K562 (cell line): Measurements from ENCODE around the gene PALLD. TPM values are rescaled to one million over a fixed set of nuclear protein-coding genes. Genes with fewer than 3 reads are reported as not detected.

Experiments
- ATAC-seq: fragments of 200-7000 bp; cut with Tn5 transposase; 3 replicates; pipeline ENCODE4 v1.9.1; 2020; ENCODE audit warnings: moderate library complexity
- BruUV-seq: library from RNA; stranded (reverse); fragments of 400-500 nt; replicated peaks from 2 replicates; lab custom pipeline; 2021; lab: Mats Ljungman, UMichigan
- CTCF ChIA-PET: fragments of 300-600 bp; formaldehyde crosslinking; extraction: SDS; loops from one replicate; lab custom pipeline; 2021; ENCODE audit warnings: low intra/inter-chr PET ratio; lab: Yijun Ruan, JAX
- POLR2A ChIA-PET: fragments of 300-600, 350-650 bp; sonication (Branson Sonifier 250); formaldehyde crosslinking; extraction: SDS; loops from one replicate; lab custom pipeline; 2021; ENCODE audit warnings: antibody characterized with exemption, inconsistent platforms; lab: Yijun Ruan, JAX
- DNase-seq, 4 experiments: peaks; one replicate each; pipeline versions ENCODE4 v3.0.0 to v3.0.0-alpha.2; 2011 to 2018; ENCODE audit warnings: low spot score in 3 of 4, mixed read lengths in 3 of 4; ENCODE audit errors: extremely low read depth in 1 of 4
- FAIRE-seq: peaks from 2 replicates; lab custom pipeline; 2011; peaks lifted over from hg19 to GRCh38; lab: Jason Lieb, UNC
- H2AFZ ChIP-seq: 2 replicates; pipeline ENCODE4 v1.6.0; 2011; ENCODE audit warnings: low read depth, low read length, control low read depth, inconsistent platforms
- H3K27ac ChIP-seq: fragments of 200-600 bp; 3 replicates; pipeline ENCODE4 v1.8.0; 2011; ENCODE audit warnings: low read depth, mild to moderate bottlenecking, control low read depth, inconsistent platforms, low read length, moderate library complexity, mixed read lengths; ENCODE audit errors: extremely low read depth
- H3K27me3 ChIP-seq, 2 experiments: fragments of 300-600 bp in 1 of 2; 2 replicates in 1 of 2; 3 replicates in 1 of 2; pipeline versions ENCODE4 v1.6.0 to v1.8.0; 2011; ENCODE audit warnings: inconsistent platforms in 2 of 2, low read length in 2 of 2, mild to moderate bottlenecking in 1 of 2, mixed read lengths in 1 of 2, moderate library complexity in 1 of 2; ENCODE audit not compliant: control insufficient read depth in 2 of 2, insufficient read depth in 2 of 2
- H3K36me3 ChIP-seq: fragments of 300-600 bp; 3 replicates; pipeline ENCODE4 v1.8.0; 2011; ENCODE audit warnings: mild to moderate bottlenecking, low read length, inconsistent platforms; ENCODE audit not compliant: control insufficient read depth, insufficient read depth
- H3K4me1 ChIP-seq, 2 experiments: fragments of 200-600 bp in 1 of 2; replicated peaks in 1 of 2; 2 replicates in 1 of 2; 3 replicates in 1 of 2; pipeline versions ENCODE4 v1.5.1 to v1.8.0; 2011; ENCODE audit warnings: inconsistent platforms in 2 of 2, low read length in 2 of 2, mild to moderate bottlenecking in 1 of 2, mixed read lengths in 1 of 2, moderate library complexity in 1 of 2; ENCODE audit not compliant: control insufficient read depth in 2 of 2, insufficient read depth in 2 of 2
- H3K4me2 ChIP-seq: 2 replicates; pipeline ENCODE4 v1.6.1; 2011; ENCODE audit warnings: low read length, control low read depth, inconsistent platforms, mixed read lengths; ENCODE audit not compliant: insufficient read depth
- H3K4me3 ChIP-seq: fragments of 200-600 bp; sonication (generic), shearing (Covaris generic); 2 replicates; pipeline ENCODE4 v1.5.1; 2016; ENCODE audit warnings: control low read depth, inconsistent platforms
- H3K79me2 ChIP-seq: fragments of 200-600 bp; 3 replicates; pipeline ENCODE4 v1.8.0; 2011; ENCODE audit warnings: low read length, inconsistent platforms; ENCODE audit not compliant: control insufficient read depth, insufficient read depth
- H3K9ac ChIP-seq, 2 experiments: 2 replicates each; pipeline versions ENCODE4 v1.6.0 to v1.6.1; 2011; ENCODE audit warnings: low read depth in 2 of 2, low read length in 2 of 2, control low read depth in 1 of 2, inconsistent platforms in 1 of 2, mild to moderate bottlenecking in 1 of 2, mixed read lengths in 1 of 2; ENCODE audit not compliant: insufficient read depth in 1 of 2
- H3K9me1 ChIP-seq: one replicate; pipeline ENCODE4 v1.6.0; 2011; ENCODE audit warnings: inconsistent platforms, mild to moderate bottlenecking, low read length, moderate library complexity; ENCODE audit not compliant: control insufficient read depth, insufficient read depth
- H3K9me3 ChIP-seq: replicated peaks from 2 replicates; pipeline ENCODE4 v1.5.1; 2011; ENCODE audit warnings: low read depth, low read length, inconsistent platforms; ENCODE audit not compliant: control insufficient read depth, insufficient read depth
- H4K20me1 ChIP-seq: replicated peaks from 2 replicates; pipeline ENCODE4 v1.6.1; 2011; ENCODE audit warnings: low read length, inconsistent platforms, mixed read lengths; ENCODE audit not compliant: control insufficient read depth, insufficient read depth
- ARID1B ChIP-seq: fragments of 450-650 bp; IDR thresholded peaks from 2 replicates; pipeline ENCODE4 v1.6.1; 2016; ENCODE audit warnings: antibody characterized with exemption, mild to moderate bottlenecking, inconsistent platforms
- EP400 ChIP-seq: fragments of 450-650 bp; IDR thresholded peaks from 2 replicates; pipeline ENCODE4 v1.6.1; 2017; ENCODE audit warnings: antibody characterized with exemption, mild to moderate bottlenecking, moderate library complexity
- HDAC1 ChIP-seq, 2 experiments: fragments of 450-650 bp; IDR thresholded peaks; 2 replicates each; pipeline ENCODE4 v1.6.1; 2016 to 2017; ENCODE audit warnings: inconsistent platforms in 1 of 2, mild to moderate bottlenecking in 1 of 2, moderate library complexity in 1 of 2
- KLF16 ChIP-seq: IDR thresholded peaks from 2 replicates; pipeline ENCODE4 v1.6.1; 2016; ENCODE audit warnings: antibody characterized with exemption
- OTX1 ChIP-seq: fragments of 450-650 bp; formaldehyde crosslinking; IDR thresholded peaks from 2 replicates; pipeline ENCODE4 v1.4.0; 2022; ENCODE audit warnings: mild to moderate bottlenecking
- PHF20 ChIP-seq: fragments of 450-650 bp; IDR thresholded peaks from 2 replicates; pipeline ENCODE4 v1.6.1; 2018; ENCODE audit not compliant: partially characterized antibody
- ZNF140 ChIP-seq: fragments of 250-450 bp; sonication (Bioruptor Pico); IDR thresholded peaks from 2 replicates; pipeline ENCODE4 v1.8.0; 2021; ENCODE audit warnings: moderate library complexity, mild to moderate bottlenecking, inconsistent platforms
- ZNF232 ChIP-seq: sonication (generic); formaldehyde crosslinking; IDR thresholded peaks from 2 replicates; pipeline ENCODE4 v1.8.0; 2022; ENCODE audit warnings: mild to moderate bottlenecking, missing genetic modification reagents
- ZNF316 ChIP-seq: fragments of 450-650 bp; IDR thresholded peaks from 2 replicates; pipeline ENCODE4 v1.6.1; 2016
- ZNF384 ChIP-seq: IDR thresholded peaks from 2 replicates; pipeline ENCODE4 v1.6.1; 2012; ENCODE audit warnings: low read depth, low read length, improper control_type of control experiment
- ZNF76 ChIP-seq: fragments of 250-450 bp; sonication (Bioruptor Pico); IDR thresholded peaks from 2 replicates; pipeline ENCODE4 v1.4.0; 2020; ENCODE audit warnings: mild to moderate bottlenecking, moderate library complexity, borderline replicate concordance
- WGBS: fragments of 100-300 bp; shearing (Covaris generic); methylation state at CpG from one replicate; pipeline ENCODE4 v1.1.6; 2016; ENCODE audit warnings: low coverage, mixed read lengths; ENCODE audit not compliant: insufficient coverage; ENCODE audit errors: missing lambda C conversion rate; 5-methylcytosine and 5-hydroxymethylcytosine counted together
- in situ Hi-C: fragments of 300-500 bp; cut with MboI; formaldehyde crosslinking; loops from 4 replicates; pipeline ENCODE4 v1.15.0; 2018; ENCODE audit warnings: inconsistent platforms, mixed read lengths
- intact Hi-C: fragments of 100-400 bp; cut with micrococcal nuclease; formaldehyde crosslinking; loops from 2 replicates; pipeline ENCODE4 v1.14.2; 2022
- polyA plus RNA-seq, 8 experiments: library from polyadenylated mRNA; depleted of rRNA in 4 of 8; stranded (reverse) in 5 of 8; unstranded in 3 of 8; fragments of >200 nt; fragmentation: Nextera tagmentation in 2 of 8; fragmentation: Illumina TruSeq in 1 of 8; extraction: Ambion mirVana in 2 of 8; extraction: Trizol in 1 of 8; gene quantifications; 2 replicates each; pipeline versions ENCODE4 v1.2.1 to v1.2.3, GENCODE V29; 2011 to 2014; ENCODE audit warnings: inconsistent platforms in 1 of 8, missing spikeins in 1 of 8
- total RNA-seq, 7 experiments: library from RNA; depleted of rRNA in 6 of 7; stranded (reverse); fragments of >200 nt in 6 of 7; fragmentation: Illumina TruSeq in 2 of 7; extraction: Trizol in 2 of 7; gene quantifications; 2 replicates each; pipeline versions ENCODE4 v1.2.1 to v1.2.3, GENCODE V29; 2011 to 2021; ENCODE audit warnings: low replicate concordance in 1 of 7
- TF ChIP-seq, protein P1 (sequence below): fragments of 450-650 bp; formaldehyde crosslinking; conservative IDR thresholded peaks from 2 replicates; pipeline ENCODE4 v1.4.0; 2022; ENCODE audit warnings: mild to moderate bottlenecking, missing genetic modification characterization
- TF ChIP-seq, protein P2 (sequence below): IDR thresholded peaks from 3 replicates; pipeline ENCODE4 v1.6.1; 2011; ENCODE audit warnings: borderline replicate concordance, mild to moderate bottlenecking; ENCODE audit not compliant: insufficient read length, insufficient read depth
- TF ChIP-seq, protein P3 (sequence below): fragments of 450-650 bp; formaldehyde crosslinking; IDR thresholded peaks from 2 replicates; pipeline ENCODE4 v1.4.0; 2020; ENCODE audit warnings: mild to moderate bottlenecking, moderate library complexity
- TF ChIP-seq, protein P4 (sequence below): fragments of 250-450 bp; sonication (Bioruptor Pico); IDR thresholded peaks from 2 replicates; pipeline ENCODE4 v1.8.0; 2021; ENCODE audit warnings: moderate library complexity, mild to moderate bottlenecking, inconsistent platforms

PALLD gene
- total and polyA plus RNA-seq, 9 of the 15 experiments (the other 6 are each of a cell fraction or from before 2014, with no cell fraction given) = 0.01 to 0.35 (median 0.06) TPM; not detected in 3

DNA sequence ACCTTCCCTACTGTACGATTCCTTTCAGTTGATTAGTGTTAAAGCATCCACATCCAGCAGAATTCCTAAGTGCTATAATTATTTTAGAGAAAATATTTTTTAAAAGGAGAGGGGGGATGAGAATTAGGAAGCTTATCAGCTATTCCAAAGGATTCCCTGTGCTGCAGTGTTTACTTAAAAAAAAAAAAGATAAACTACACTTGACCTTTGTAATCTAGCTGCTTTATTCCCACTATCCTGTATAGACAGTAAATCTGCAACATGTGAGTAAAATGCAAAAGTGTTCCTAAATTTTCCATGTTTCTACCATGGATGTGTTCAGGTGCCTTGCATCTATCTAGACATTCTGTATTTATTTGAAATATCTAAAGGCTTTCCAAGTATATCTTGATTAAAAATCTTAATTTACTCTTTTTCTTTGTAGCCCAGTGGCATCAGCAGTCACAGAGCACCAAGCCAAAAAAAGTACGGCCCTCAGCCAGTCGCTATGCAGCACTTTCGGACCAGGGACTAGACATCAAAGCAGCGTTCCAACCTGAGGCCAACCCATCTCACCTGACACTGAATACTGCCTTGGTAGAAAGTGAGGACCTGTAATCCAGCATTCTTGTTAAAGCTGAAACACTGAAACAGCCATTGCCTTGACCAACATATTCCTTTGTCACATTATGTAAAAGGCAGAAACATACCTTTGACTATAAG is 429.1 kb downstream of the PALLD start:
- Histone ChIP-seq H3K9ac (no peak overlapping the region), H3K36me3 (no peaks in the 10 kb centered on the region), H3K9me1 (no peaks in the 10 kb centered on the region), H3K4me3 (no peak overlapping the region), H3K79me2 (no peaks in the 10 kb centered on the region), H3K27me3 (no peaks in the 10 kb centered on the region), H3K27ac (no peak overlapping the region), H2AFZ (no peak overlapping the region), H3K9me3 (no peaks in the 10 kb centered on the region), H4K20me1 (no peaks in the 10 kb centered on the region; the same call in 1 of the 2 replicates), H3K4me2 (no peak overlapping the region), H3K4me1 (no peaks in the 10 kb centered on the region)
- CTCF ChIA-PET = no interaction called here
- WGBS = 2% methylated on average over 5 of the region's 5 CpGs
- in situ Hi-C loops = no loop called here
- TF ChIP-seq ZNF316 (no peak), ZNF140 (CRISPR knock-in tag) (no peak), ARID1B (no peak), OTX1 (CRISPR knock-in tag) (no peak), EP400 (no peak), ZNF76 (CRISPR knock-in tag) (no peak), KLF16 (no peak), ZNF384 (no peak), ZNF232 (CRISPR knock-in tag) (no peak), PHF20 (no peak), HDAC1 (IDR thresholded peaks at IDR 0.05) (no peak)
- TF ChIP-seq, protein P1, sequence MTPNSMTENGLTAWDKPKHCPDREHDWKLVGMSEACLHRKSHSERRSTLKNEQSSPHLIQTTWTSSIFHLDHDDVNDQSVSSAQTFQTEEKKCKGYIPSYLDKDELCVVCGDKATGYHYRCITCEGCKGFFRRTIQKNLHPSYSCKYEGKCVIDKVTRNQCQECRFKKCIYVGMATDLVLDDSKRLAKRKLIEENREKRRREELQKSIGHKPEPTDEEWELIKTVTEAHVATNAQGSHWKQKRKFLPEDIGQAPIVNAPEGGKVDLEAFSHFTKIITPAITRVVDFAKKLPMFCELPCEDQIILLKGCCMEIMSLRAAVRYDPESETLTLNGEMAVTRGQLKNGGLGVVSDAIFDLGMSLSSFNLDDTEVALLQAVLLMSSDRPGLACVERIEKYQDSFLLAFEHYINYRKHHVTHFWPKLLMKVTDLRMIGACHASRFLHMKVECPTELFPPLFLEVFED (CRISPR knock-in tag) = no peak
- TF ChIP-seq, protein P2, sequence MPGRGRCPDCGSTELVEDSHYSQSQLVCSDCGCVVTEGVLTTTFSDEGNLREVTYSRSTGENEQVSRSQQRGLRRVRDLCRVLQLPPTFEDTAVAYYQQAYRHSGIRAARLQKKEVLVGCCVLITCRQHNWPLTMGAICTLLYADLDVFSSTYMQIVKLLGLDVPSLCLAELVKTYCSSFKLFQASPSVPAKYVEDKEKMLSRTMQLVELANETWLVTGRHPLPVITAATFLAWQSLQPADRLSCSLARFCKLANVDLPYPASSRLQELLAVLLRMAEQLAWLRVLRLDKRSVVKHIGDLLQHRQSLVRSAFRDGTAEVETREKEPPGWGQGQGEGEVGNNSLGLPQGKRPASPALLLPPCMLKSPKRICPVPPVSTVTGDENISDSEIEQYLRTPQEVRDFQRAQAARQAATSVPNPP = no peak
- TF ChIP-seq, protein P3, sequence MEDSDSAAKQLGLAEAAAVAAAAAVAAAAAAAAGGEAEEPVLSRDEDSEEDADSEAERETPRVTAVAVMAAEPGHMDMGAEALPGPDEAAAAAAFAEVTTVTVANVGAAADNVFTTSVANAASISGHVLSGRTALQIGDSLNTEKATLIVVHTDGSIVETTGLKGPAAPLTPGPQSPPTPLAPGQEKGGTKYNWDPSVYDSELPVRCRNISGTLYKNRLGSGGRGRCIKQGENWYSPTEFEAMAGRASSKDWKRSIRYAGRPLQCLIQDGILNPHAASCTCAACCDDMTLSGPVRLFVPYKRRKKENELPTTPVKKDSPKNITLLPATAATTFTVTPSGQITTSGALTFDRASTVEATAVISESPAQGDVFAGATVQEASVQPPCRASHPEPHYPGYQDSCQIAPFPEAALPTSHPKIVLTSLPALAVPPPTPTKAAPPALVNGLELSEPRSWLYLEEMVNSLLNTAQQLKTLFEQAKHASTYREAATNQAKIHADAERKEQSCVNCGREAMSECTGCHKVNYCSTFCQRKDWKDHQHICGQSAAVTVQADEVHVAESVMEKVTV (CRISPR knock-in tag) = no peak
- TF ChIP-seq, protein P4, sequence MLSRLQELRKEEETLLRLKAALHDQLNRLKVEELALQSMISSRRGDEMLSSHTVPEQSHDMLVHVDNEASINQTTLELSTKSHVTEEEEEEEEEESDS (CRISPR knock-in tag) = no peak
- FAIRE-seq (no peak), ATAC-seq (no peak), DNase-seq (no peak)
- BruUV-seq = no TSS peak
- intact Hi-C loops = loop anchor here (10.0 kb wide), 1 partner anchor 389 kb away; no protein-coding TSS in a partner anchor
- POLR2A ChIA-PET = no interaction called here
